HCT116 (cell line): Measurements from ENCODE around the gene INO80. TPM values are rescaled to one million over a fixed set of nuclear protein-coding genes. Genes with fewer than 3 reads are reported as not detected.

ENCODE experiments used
- ATAC-seq: fragments of 200-7000 bp; cut with Tn5 transposase; 2 replicates; pipeline ENCODE4 v1.9.1; 2020; ENCODE audit warnings: mild to moderate bottlenecking, moderate library complexity
- BruUV-seq: library from RNA; stranded (reverse); fragments of 400-500 nt; replicated peaks from 2 replicates; lab custom pipeline; 2021; lab: Mats Ljungman, UMichigan
- CTCF ChIA-PET: fragments of 300-600 bp; sonication (Branson Sonifier 250); formaldehyde crosslinking; loops from one replicate; lab custom pipeline; 2021; ENCODE audit warnings: antibody characterized with exemption; lab: Charles Lee
- POLR2A ChIA-PET: fragments of 300-600, 350-600 bp; sonication (Branson Sonifier 250); formaldehyde crosslinking; loops from one replicate; lab custom pipeline; 2021; ENCODE audit warnings: antibody characterized with exemption; lab: Charles Lee
- RAD21 ChIA-PET, 2 experiments: fragments of 300-600 bp; sonication (Branson Sonifier 250); formaldehyde crosslinking; loops; one replicate each; lab custom pipeline; 2023; ENCODE audit warnings: low total read pairs in 2 of 2; ENCODE audit not compliant: uncharacterized antibody in 2 of 2, unreplicated experiment in 2 of 2, low non-redundant PET in 1 of 2; lab: Charles Lee
- DNase-seq: peaks from one replicate; pipeline ENCODE4 v3.0.0-alpha.2; 2010; ENCODE audit warnings: low read depth, low spot score
- H2AFZ ChIP-seq: fragments of 200-600 bp; shearing (Covaris generic), sonication (generic); 2 replicates; pipeline ENCODE4 v1.6.1; 2017; ENCODE audit warnings: low read depth, mixed run types, mixed read lengths, antibody characterized with exemption, low read length; ENCODE audit not compliant: poor library complexity, severe bottlenecking
- H3K27ac ChIP-seq: 2 replicates; pipeline ENCODE4 v1.5.1; 2012; ENCODE audit warnings: low read depth, low read length
- H3K27me3 ChIP-seq: fragments of 200-600 bp; sonication (generic); 2 replicates; pipeline ENCODE4 v1.6.1; 2016; ENCODE audit warnings: mixed run types, low read length, mixed read lengths; ENCODE audit not compliant: insufficient read depth
- H3K36me3 ChIP-seq, 2 experiments: fragments of 200-500 bp in 1 of 2; fragments of 200-600 bp in 1 of 2; sonication (Bioruptor generic) in 1 of 2; sonication (generic) in 1 of 2; 2 replicates each; pipeline versions ENCODE4 v1.5.1 to v1.6.1; 2014 to 2016; ENCODE audit warnings: low read length in 2 of 2, inconsistent platforms in 1 of 2, mixed read lengths in 1 of 2, mixed run types in 1 of 2; ENCODE audit not compliant: insufficient read depth in 2 of 2, control insufficient read depth in 1 of 2
- H3K4me1 ChIP-seq, 2 experiments: fragments of 200-600 bp in 1 of 2; sonication (generic) in 1 of 2; 2 replicates each; pipeline versions ENCODE4 v1.5.1 to v1.6.1; 2012 to 2017; ENCODE audit warnings: low read length in 2 of 2, inconsistent platforms in 1 of 2, mild to moderate bottlenecking in 1 of 2, mixed read lengths in 1 of 2, mixed run types in 1 of 2, moderate library complexity in 1 of 2; ENCODE audit not compliant: insufficient read depth in 2 of 2, control insufficient read depth in 1 of 2
- H3K4me2 ChIP-seq: fragments of 200-600 bp; sonication (generic); 2 replicates; pipeline ENCODE4 v1.6.1; 2017; ENCODE audit warnings: mixed run types, low read length, mixed read lengths
- H3K4me3 ChIP-seq, 2 experiments: fragments of 200-600 bp in 1 of 2; sonication (generic) in 1 of 2; replicated peaks in 1 of 2; 2 replicates each; pipeline ENCODE4 v1.5.1; 2011 to 2016; ENCODE audit warnings: low read length in 2 of 2, control low read depth in 1 of 2, low read depth in 1 of 2, mild to moderate bottlenecking in 1 of 2, mixed read lengths in 1 of 2, mixed run types in 1 of 2
- H3K79me2 ChIP-seq: fragments of 200-600 bp; sonication (generic); 2 replicates; pipeline ENCODE4 v1.6.1; 2017; ENCODE audit warnings: mild to moderate bottlenecking, mixed run types, low read length, moderate library complexity, mixed read lengths; ENCODE audit not compliant: insufficient read depth
- H3K9ac ChIP-seq: fragments of 200-600 bp; sonication (generic); 2 replicates; pipeline ENCODE4 v1.6.1; 2016; ENCODE audit warnings: low read length, mixed read lengths
- H3K9me2 ChIP-seq: fragments of 200-600 bp; sonication (generic), shearing (Covaris generic); 2 replicates; pipeline ENCODE4 v1.6.1; 2017; ENCODE audit warnings: mixed run types, mild to moderate bottlenecking, moderate library complexity; ENCODE audit not compliant: insufficient read depth
- H3K9me3 ChIP-seq, 2 experiments: fragments of 200-500 bp in 1 of 2; fragments of 200-600 bp in 1 of 2; sonication (Bioruptor generic) in 1 of 2; sonication (generic) in 1 of 2; 2 replicates each; pipeline ENCODE4 v1.6.1; 2014 to 2017; ENCODE audit warnings: low read length in 2 of 2, mixed read lengths in 2 of 2, inconsistent platforms in 1 of 2, low read depth in 1 of 2, mild to moderate bottlenecking in 1 of 2, mixed run types in 1 of 2, moderate library complexity in 1 of 2; ENCODE audit not compliant: control insufficient read depth in 1 of 2, insufficient read depth in 1 of 2
- H4K20me1 ChIP-seq: fragments of 200-600 bp; sonication (generic), shearing (Covaris generic); 2 replicates; pipeline ENCODE4 v1.6.1; 2017; ENCODE audit warnings: mixed run types, mild to moderate bottlenecking, moderate library complexity; ENCODE audit not compliant: insufficient read depth
- CBX3 ChIP-seq: IDR thresholded peaks from 2 replicates; pipeline ENCODE4 v1.6.1; 2012; ENCODE audit warnings: low read depth
- CEBPB ChIP-seq: IDR thresholded peaks from 2 replicates; pipeline ENCODE4 v1.6.1; 2012; ENCODE audit warnings: low read depth
- ELF1 ChIP-seq: IDR thresholded peaks from 2 replicates; pipeline ENCODE4 v1.6.1; 2012; ENCODE audit warnings: low read depth, borderline replicate concordance
- EZH2 ChIP-seq: fragments of 200-600 bp; sonication (generic); IDR thresholded peaks from 2 replicates; pipeline ENCODE4 v1.6.1; 2017; ENCODE audit warnings: antibody characterized with exemption, mixed run types
- EZH2phosphoT487 ChIP-seq: fragments of 200-600 bp; IDR thresholded peaks from 2 replicates; pipeline ENCODE4 v1.6.1; 2018; ENCODE audit warnings: antibody characterized with exemption, borderline replicate concordance
- FOSL1 ChIP-seq: IDR thresholded peaks from 2 replicates; pipeline ENCODE4 v1.6.1; 2012; ENCODE audit warnings: low read depth
- JUND ChIP-seq: IDR thresholded peaks from 2 replicates; pipeline ENCODE4 v1.6.1; 2012
- POLR2A ChIP-seq: IDR thresholded peaks from 2 replicates; pipeline ENCODE4 v1.7.0; 2011; ENCODE audit warnings: borderline replicate concordance; ENCODE audit not compliant: insufficient read depth, insufficient read length; ENCODE audit errors: extremely low read depth
- POLR2AphosphoS5 ChIP-seq: IDR thresholded peaks from 2 replicates; pipeline ENCODE4 v1.6.1; 2011; ENCODE audit warnings: mild to moderate bottlenecking, low read depth, low read length, moderate library complexity
- RAD21 ChIP-seq: IDR thresholded peaks from 2 replicates; pipeline ENCODE4 v1.6.1; 2012; ENCODE audit warnings: low read depth, mild to moderate bottlenecking
- SIN3A ChIP-seq: IDR thresholded peaks from 2 replicates; pipeline ENCODE4 v1.6.1; 2012; ENCODE audit warnings: low read depth
- SP1 ChIP-seq: IDR thresholded peaks from 2 replicates; pipeline ENCODE4 v1.6.1; 2012; ENCODE audit warnings: low read depth
- SRF ChIP-seq: IDR thresholded peaks from 2 replicates; pipeline ENCODE4 v1.6.1; 2012; ENCODE audit warnings: low read depth
- TCF7L2 ChIP-seq: IDR thresholded peaks from 2 replicates; pipeline ENCODE4 v1.7.0; 2011; ENCODE audit warnings: borderline replicate concordance, inconsistent platforms; ENCODE audit not compliant: insufficient read depth, insufficient read length; ENCODE audit errors: extremely low read depth
- ZFX ChIP-seq: fragments of 450-650 bp; IDR thresholded peaks from 2 replicates; pipeline ENCODE4 v1.6.1; 2017
- ZNF274 ChIP-seq: fragments of 200-500 bp; sonication (Bioruptor generic); IDR thresholded peaks from 2 replicates; pipeline ENCODE4 v1.6.1; 2014; ENCODE audit warnings: mild to moderate bottlenecking, low read depth, low read length, inconsistent platforms
- intact Hi-C: fragments of 100-400 bp; cut with micrococcal nuclease; formaldehyde crosslinking; loops from 2 replicates; pipeline ENCODE4 v1.10.0; 2022
- total RNA-seq: library from RNA; stranded (reverse); gene quantifications from one replicate; pipeline ENCODE4 v1.2.1, GENCODE V29; 2021; ENCODE audit not compliant: unreplicated experiment
- TF ChIP-seq, protein P1 (sequence below): IDR thresholded peaks from 2 replicates; pipeline ENCODE4 v1.6.1; 2012
- TF ChIP-seq, protein P2 (sequence below), 3 experiments: fragments of 200-600 bp in 1 of 3; sonication (generic) in 1 of 3; IDR thresholded peaks in 2 of 3; conservative IDR thresholded peaks in 1 of 3; 2 replicates each; pipeline ENCODE4 v1.5.1; 2012 to 2017; ENCODE audit warnings: low read depth in 2 of 3, low read length in 2 of 3, antibody characterized with exemption in 1 of 3, borderline replicate concordance in 1 of 3, control low read depth in 1 of 3, mild to moderate bottlenecking in 1 of 3, mixed read lengths in 1 of 3, mixed run types in 1 of 3, moderate library complexity in 1 of 3; ENCODE audit not compliant: insufficient read depth in 1 of 3
- TF ChIP-seq, protein P3 (sequence below): IDR thresholded peaks from 2 replicates; pipeline ENCODE4 v1.6.1; 2012
- TF ChIP-seq, protein P4 (sequence below): IDR thresholded peaks from 2 replicates; pipeline ENCODE4 v1.6.1; 2012; ENCODE audit warnings: low read depth

The INO80 gene
- total RNA-seq, 1 experiment from 2014 or later = 28.2 TPM

DNA sequence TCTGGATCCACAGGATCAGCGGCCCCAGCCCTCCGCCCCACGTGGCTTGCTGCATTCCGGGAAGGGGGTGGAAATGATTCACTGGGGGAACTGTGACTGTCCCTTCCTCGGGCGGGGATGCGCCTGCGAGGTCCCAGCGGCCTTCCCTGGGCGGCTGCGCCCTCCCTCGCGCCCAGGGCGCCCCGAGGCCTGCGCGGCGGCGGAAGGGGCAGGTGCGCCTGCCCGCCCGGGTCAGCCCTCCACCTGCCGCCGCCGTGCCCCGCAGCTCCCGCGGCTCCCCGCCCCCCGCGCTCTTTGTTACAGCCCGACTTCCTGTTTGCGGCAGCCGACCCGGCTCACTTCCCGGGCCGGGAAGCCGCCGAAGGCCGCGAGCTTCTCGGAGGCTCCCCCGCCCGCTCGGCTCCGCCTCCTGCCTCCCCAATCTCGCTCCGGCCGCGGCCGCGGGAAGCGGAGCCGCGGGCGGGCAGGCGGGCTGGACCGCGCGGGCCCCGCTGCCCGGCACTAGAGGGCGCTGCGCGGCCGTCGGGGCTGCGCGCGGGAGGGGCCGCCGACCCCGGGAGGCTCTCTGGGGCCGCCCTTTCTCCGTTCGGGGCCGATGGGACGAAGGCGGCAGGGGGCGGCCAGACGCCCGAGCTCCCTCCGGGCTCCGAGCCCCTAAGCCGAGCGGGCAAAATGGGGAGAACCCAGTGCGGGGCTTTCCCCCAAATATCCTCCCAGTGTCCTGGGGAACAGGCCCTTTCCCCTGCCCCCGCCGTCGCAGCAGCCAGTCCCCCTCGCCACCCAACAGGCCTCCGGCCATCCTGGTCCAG, 174.3 kb downstream of the INO80 start:
- intact Hi-C loops = no loop called here
- peak overlapping the region; percentile 72 for H3K27ac ChIP-seq
- H3K9ac ChIP-seq = peak overlapping the region; percentile 73

More for the DNA sequence above, 174.3 kb downstream of the INO80 start:
- CTCF ChIA-PET = interaction anchor here (0.8 to 2.7 kb wide), 13 partner anchors 9 to 289 kb away, joined by 3 to 36 read pairs (median 5); partner anchors contain the start of genes CHAC1, CHP1 and DLL4
- RAD21 ChIA-PET = interaction anchor here in 1 of 2 experiments (1.2 to 1.6 kb wide), 2 partner anchors 13 to 35 kb away, joined by 4 read pairs; partner anchors contain the start of gene DLL4
- POLR2A ChIA-PET = interaction anchor here (1.0 to 5.7 kb wide), 4 partner anchors 11 to 17 kb away, joined by 3 to 39 read pairs (median 22); partner anchors contain the start of genes CHAC1 and DLL4
- DNase-seq = no peak
- Histone ChIP-seq H3K79me2 (no peaks in the 10 kb centered on the region), H3K4me2 (peak overlapping the region; percentile 97), H3K4me3 (peak overlapping the region; percentile 53 to 60), H3K9me3 (no peaks in the 10 kb centered on the region), H3K4me1 (peaks cover 17 to 18% of the 10 kb centered on the region in 2 experiments; a peak in 3 of 4 replicates), H3K9me2 (no peaks in the 10 kb centered on the region), H4K20me1 (no peaks in the 10 kb centered on the region), H3K27me3 (no peaks in the 10 kb centered on the region), H3K36me3 (no peaks in the 10 kb centered on the region), H2AFZ (peak overlapping the region; percentile 46)
- peak; percentile 87 for ATAC-seq
- no TSS peak for BruUV-seq
- TF ChIP-seq SRF (no peak), ZFX (peak; percentile 87), TCF7L2 (no peak), ZNF274 (no peak), ELF1 (no peak), JUND (no peak), SIN3A (no peak), RAD21 (peak; percentile 53), SP1 (no peak), EZH2phosphoT487 (no peak), POLR2AphosphoS5 (peak; percentile 45), EZH2 (no peak), CBX3 (no peak), POLR2A (peak; percentile 55), CEBPB (no peak), FOSL1 (no peak)
- TF ChIP-seq, protein P1, sequence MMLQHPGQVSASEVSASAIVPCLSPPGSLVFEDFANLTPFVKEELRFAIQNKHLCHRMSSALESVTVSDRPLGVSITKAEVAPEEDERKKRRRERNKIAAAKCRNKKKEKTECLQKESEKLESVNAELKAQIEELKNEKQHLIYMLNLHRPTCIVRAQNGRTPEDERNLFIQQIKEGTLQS = no peak
- TF ChIP-seq, protein P2, sequence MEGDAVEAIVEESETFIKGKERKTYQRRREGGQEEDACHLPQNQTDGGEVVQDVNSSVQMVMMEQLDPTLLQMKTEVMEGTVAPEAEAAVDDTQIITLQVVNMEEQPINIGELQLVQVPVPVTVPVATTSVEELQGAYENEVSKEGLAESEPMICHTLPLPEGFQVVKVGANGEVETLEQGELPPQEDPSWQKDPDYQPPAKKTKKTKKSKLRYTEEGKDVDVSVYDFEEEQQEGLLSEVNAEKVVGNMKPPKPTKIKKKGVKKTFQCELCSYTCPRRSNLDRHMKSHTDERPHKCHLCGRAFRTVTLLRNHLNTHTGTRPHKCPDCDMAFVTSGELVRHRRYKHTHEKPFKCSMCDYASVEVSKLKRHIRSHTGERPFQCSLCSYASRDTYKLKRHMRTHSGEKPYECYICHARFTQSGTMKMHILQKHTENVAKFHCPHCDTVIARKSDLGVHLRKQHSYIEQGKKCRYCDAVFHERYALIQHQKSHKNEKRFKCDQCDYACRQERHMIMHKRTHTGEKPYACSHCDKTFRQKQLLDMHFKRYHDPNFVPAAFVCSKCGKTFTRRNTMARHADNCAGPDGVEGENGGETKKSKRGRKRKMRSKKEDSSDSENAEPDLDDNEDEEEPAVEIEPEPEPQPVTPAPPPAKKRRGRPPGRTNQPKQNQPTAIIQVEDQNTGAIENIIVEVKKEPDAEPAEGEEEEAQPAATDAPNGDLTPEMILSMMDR (IDR thresholded peaks at IDR 0.05 in 2 of 3, conservative IDR thresholded peaks at IDR 0.05 in 1 of 3; ENCODE audit: borderline replicate concordance in 1 of 3, insufficient read depth in 1 of 3, low read depth in 2 of 3, low read length in 2 of 3) = peak; percentile 20 to 33 (median 32); a peak in 3 of 6 replicates
- TF ChIP-seq, protein P3, sequence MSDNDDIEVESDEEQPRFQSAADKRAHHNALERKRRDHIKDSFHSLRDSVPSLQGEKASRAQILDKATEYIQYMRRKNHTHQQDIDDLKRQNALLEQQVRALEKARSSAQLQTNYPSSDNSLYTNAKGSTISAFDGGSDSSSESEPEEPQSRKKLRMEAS = no peak; the same call in 1 of the 2 replicates
- TF ChIP-seq, protein P4, sequence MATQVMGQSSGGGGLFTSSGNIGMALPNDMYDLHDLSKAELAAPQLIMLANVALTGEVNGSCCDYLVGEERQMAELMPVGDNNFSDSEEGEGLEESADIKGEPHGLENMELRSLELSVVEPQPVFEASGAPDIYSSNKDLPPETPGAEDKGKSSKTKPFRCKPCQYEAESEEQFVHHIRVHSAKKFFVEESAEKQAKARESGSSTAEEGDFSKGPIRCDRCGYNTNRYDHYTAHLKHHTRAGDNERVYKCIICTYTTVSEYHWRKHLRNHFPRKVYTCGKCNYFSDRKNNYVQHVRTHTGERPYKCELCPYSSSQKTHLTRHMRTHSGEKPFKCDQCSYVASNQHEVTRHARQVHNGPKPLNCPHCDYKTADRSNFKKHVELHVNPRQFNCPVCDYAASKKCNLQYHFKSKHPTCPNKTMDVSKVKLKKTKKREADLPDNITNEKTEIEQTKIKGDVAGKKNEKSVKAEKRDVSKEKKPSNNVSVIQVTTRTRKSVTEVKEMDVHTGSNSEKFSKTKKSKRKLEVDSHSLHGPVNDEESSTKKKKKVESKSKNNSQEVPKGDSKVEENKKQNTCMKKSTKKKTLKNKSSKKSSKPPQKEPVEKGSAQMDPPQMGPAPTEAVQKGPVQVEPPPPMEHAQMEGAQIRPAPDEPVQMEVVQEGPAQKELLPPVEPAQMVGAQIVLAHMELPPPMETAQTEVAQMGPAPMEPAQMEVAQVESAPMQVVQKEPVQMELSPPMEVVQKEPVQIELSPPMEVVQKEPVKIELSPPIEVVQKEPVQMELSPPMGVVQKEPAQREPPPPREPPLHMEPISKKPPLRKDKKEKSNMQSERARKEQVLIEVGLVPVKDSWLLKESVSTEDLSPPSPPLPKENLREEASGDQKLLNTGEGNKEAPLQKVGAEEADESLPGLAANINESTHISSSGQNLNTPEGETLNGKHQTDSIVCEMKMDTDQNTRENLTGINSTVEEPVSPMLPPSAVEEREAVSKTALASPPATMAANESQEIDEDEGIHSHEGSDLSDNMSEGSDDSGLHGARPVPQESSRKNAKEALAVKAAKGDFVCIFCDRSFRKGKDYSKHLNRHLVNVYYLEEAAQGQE = no peak
